CD4-positive, alpha-beta T cell treated with Interleukin-10 for 1 hour (primary cell): ENCODE data around the gene CD164L2.
A peak's percentile ranks its signal among the peaks of the same experiment; 100 is the strongest.

Source experiments
- DNase-seq: peaks from one replicate; pipeline ENCODE4 v3.0.0-alpha.2; 2020

CD164L2 gene

DNA sequence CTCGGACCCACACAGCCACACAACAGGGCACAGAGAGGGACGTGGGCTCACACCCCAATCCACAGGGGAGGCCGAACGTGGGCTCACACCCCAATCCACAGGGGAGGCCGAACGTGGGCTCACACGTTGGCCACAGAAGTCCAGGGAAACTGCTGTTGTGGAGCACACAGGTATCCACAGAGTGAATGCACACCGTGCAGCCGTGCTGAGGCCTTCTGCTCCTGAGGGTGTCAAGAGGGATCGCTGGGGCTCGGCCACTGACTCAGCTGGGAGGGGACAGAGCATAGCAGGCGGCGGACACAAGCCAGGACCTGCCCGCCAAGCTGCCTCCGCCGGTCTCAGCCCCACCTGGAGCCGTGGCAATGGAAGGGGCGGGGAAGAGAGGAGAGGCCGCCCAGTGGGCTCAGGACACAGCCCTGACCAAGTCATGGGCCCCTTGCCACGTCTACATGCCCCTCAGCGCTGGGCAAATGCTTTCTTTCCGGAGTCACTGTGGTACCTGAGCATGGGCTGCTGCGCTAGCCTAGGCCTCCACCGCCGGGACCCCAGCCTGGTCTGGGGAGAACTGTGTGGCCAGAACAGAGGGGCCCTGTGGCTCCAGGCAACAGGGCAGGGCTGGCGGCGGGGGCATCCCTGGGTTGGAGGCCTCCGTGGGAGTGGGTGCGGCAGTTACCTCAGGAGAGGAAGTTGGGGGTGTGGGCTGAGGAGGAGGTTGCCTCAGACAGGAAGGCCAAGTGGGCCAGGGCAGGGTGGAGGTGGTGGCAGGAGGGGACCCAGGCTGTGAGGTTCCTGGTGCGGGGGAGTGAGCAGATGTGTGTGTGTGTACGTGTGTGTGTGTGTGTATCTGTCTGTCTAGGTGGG lies 40.1 kb downstream of the CD164L2 start:
- DNase-seq: peak; percentile 87

GRCh38 chr1:27342391-27342777 lies 40.7 kb downstream of the CD164L2 start:
- DNase-seq: peak; percentile 35

DNA sequence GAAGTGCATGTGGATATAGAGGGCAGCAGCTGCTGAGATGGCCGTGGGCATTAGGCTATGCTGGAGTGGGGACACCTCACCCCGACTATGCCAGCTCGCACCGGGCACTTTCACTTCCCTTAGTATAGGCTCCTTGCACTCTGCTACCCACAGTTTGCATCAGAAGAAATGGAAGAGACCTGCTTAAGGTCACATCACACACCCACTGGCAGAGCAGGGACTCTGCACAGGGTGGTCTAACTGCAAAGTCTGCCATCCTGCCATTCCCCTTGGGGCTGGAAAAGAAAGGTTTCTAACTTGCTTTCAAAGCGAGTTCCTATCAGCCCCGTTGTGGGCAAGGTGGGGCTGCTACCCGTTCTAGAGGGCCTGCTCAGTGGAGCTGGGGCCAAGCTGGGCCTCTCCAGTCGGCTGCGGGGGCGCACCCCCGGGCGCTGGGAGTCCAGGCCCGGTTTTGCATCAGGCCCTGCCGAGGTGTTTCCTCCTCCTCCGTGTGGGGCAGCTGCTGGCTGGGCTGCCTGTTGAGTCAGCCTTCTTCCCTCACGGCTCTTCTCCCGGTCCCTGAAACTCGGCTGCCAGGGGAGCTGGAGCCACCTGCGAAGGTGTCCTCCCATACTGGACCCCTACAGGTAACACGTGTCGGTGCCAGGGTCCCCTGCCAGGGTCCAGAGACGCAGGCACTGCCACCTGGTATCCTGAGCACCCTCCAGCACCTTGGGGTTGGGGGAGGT lies 41.4 kb downstream of the CD164L2 start, which contains the start of gene SYTL1:
SYTL1 (plus strand) TSS at position 498 of the 728 bp plus-strand sequence. CDS start 3,313 bp downstream, outside the sequence.
- DNase-seq: peak; percentile 68

- no peak for DNase-seq
These were observed 43.9 kb downstream of the CD164L2 start for GRCh38 chr1:27339213-27339612.

DNA sequence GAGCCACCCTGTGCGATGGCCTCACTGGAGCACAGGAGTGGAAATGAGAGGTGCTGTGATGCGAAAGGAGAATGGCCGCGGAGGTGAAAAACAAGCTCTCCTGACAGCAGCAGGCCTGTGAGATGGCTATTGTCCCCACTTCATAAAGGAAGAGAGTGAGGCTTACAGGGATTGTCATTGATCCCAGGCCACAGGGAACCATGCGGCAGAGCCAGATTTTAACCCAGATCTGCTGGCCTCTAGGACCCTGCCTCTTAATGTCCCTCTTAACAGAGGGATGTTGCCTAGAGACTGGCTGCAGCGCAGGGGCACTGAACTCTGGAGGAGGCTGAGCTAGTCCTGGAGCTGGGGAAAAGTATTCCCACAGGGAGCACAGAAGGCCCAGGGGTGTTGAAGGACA lies 44.4 kb downstream of the CD164L2 start:
- no peak for DNase-seq

DNA sequence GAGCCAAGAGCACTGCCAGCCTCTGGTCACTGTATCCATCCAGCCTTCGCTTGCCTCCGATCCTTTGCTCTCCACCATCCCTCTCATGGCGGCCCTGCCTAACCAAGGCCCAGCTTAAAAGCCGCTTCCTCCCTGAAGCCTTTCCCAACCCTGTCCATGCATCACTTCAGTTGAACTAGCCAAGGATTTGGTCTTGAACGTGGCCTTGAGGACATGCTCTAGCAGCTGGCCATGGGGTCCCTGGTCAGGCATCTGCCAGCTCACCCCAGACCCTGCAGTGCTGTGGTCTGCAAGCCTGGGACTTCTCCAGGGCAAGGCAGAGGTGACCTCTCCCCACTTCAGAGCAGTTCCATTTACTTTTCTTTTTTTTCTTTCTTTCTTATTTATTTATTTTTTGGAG lies 46.4 kb downstream of the CD164L2 start:
- DNase-seq: no peak

- no peak for DNase-seq
These were observed 47.4 kb downstream of the CD164L2 start for GRCh38 chr1:27335506-27336422.

- DNase-seq: no peak
These were observed 49.3 kb downstream of the CD164L2 start for GRCh38 chr1:27333717-27334279.

DNA sequence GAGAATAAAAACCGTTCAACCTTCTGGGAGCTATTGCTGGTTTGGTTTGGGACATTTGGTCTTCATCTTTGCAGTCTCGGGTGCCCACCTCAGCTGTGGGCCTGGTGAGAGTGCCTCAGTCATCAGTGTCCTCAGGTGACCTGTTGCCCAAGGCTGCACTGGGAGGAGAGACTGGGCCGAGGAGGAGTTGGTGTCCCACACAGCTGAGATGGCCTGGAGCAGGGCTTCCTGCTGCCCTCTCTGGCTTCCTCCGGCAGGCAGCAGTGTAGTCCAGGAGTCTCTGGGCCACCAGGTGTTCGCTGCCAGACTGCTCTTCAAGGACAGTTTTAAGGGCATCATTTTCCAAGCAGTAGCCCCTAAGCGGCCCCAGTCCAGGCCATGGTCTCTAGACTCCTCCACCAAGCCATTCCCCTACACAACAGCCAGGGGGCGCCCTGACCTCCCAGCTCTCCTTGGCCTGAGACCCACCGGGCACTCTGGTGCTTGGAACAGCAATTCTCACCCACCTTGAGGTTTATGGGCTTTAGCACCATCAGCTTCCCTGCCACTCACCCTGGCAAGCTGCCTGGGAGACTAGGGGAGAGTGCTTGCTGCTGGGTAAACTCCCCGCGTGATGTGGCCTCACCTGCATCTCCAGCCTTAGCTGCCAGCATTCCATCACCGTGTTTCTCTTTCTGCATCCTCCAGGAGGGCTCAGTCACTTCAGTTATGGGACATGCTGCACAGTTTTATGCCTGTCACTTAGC lies 50.4 kb downstream of the CD164L2 start:
- peak; percentile 70 for DNase-seq

DNA sequence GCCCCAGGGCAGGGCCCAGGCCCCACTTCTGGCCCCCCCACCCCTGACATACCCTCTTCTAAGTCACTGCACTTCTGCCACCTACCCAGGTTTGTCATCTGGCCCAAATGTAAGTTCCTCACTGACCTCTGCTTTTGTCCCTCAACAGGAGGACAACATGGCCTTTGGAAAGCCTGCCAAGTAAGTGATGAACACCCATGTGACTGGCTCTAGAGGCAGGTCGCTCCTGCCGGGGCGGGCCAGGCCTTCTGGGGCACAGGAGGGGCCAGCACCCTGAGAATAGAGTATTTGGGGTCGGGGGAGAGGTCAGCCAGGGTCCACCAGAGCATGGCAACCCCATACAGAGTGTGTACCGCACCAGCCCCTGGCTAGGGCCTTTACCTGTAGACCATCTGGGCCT lies 51.2 kb downstream of the CD164L2 start:
- DNase-seq: no peak

- no peak for DNase-seq
These were observed 51.7 kb downstream of the CD164L2 start for GRCh38 chr1:27331426-27331825.

GRCh38 chr1:27330786-27331185 lies 52.3 kb downstream of the CD164L2 start:
- DNase-seq: no peak
